HepG2 (cell line): ENCODE data around the gene NEURL1. TPM values are rescaled to one million over a fixed set of nuclear protein-coding genes. Genes with fewer than 3 reads are reported as not detected.
A peak's percentile ranks its signal among the peaks of the same experiment; 100 is the strongest.

Experiments used
- ARID3A ChIP-seq: IDR thresholded peaks from 2 replicates; pipeline ENCODE4 v1.6.1; 2012; ENCODE audit warnings: low read depth, low read length, improper control_type of control experiment
- ESRRA ChIP-seq: sonication (generic); formaldehyde crosslinking; IDR thresholded peaks from 2 replicates; pipeline ENCODE4 v1.5.1; 2020; ENCODE audit warnings: mild to moderate bottlenecking, low read depth, missing genetic modification reagents
- FOSL2 ChIP-seq: sonication (generic); formaldehyde crosslinking; IDR thresholded peaks from 2 replicates; pipeline ENCODE4 v1.4.0; 2020; ENCODE audit warnings: missing genetic modification reagents
- HDAC1 ChIP-seq: sonication (generic); formaldehyde crosslinking; IDR thresholded peaks from 2 replicates; pipeline ENCODE4 v1.5.1; 2020; ENCODE audit warnings: mild to moderate bottlenecking, missing genetic modification reagents
- HDAC2 ChIP-seq: sonication (generic); formaldehyde crosslinking; IDR thresholded peaks from 2 replicates; pipeline ENCODE4 v1.4.0; 2020; ENCODE audit warnings: missing genetic modification reagents
- HMGA1 ChIP-seq: sonication (generic); formaldehyde crosslinking; conservative IDR thresholded peaks from 2 replicates; pipeline ENCODE4 v1.4.0; 2020; ENCODE audit warnings: missing genetic modification reagents
- MAFK ChIP-seq, 2 experiments: IDR thresholded peaks in 1 of 2; conservative IDR thresholded peaks in 1 of 2; 2 replicates each; pipeline ENCODE4 v1.6.1; 2011; ENCODE audit warnings: improper control_type of control experiment in 2 of 2, low read length in 2 of 2
- MBD4 ChIP-seq: IDR thresholded peaks from 2 replicates; pipeline ENCODE4 v1.6.1; 2012; ENCODE audit warnings: low read length, inconsistent platforms, borderline replicate concordance
- MTF2 ChIP-seq: sonication (generic); formaldehyde crosslinking; IDR thresholded peaks from 2 replicates; pipeline ENCODE4 v1.5.0; 2020; ENCODE audit warnings: missing genetic modification reagents, borderline replicate concordance
- NR3C1 ChIP-seq: sonication (generic); formaldehyde crosslinking; IDR thresholded peaks from 2 replicates; pipeline ENCODE4 v1.4.0; 2020; ENCODE audit warnings: missing genetic modification reagents
- RARA ChIP-seq: IDR thresholded peaks from 2 replicates; pipeline ENCODE4 v1.6.1; 2016; ENCODE audit warnings: missing genetic modification reagents, missing compliant biosample characterization
- REST ChIP-seq, 2 experiments: IDR thresholded peaks; 2 replicates each; pipeline ENCODE4 v1.6.1; 2011 to 2012; ENCODE audit warnings: low read length in 2 of 2, borderline replicate concordance in 1 of 2, low read depth in 1 of 2, mild to moderate bottlenecking in 1 of 2, moderate library complexity in 1 of 2
- SATB2 ChIP-seq: sonication (generic); formaldehyde crosslinking; IDR thresholded peaks from 2 replicates; pipeline ENCODE4 v1.5.0; 2020; ENCODE audit warnings: missing genetic modification reagents
- TCF12 ChIP-seq, 2 experiments: fragments of 450-650 bp in 1 of 2; sonication (generic) in 1 of 2; formaldehyde crosslinking in 1 of 2; IDR thresholded peaks; 2 replicates each; pipeline versions ENCODE4 v1.6.1 to v1.8.0; 2017 to 2022; ENCODE audit warnings: antibody characterized with exemption in 1 of 2, mild to moderate bottlenecking in 1 of 2, missing genetic modification reagents in 1 of 2, moderate library complexity in 1 of 2
- TGIF2 ChIP-seq: IDR thresholded peaks from 2 replicates; pipeline ENCODE4 v1.6.1; 2016; ENCODE audit warnings: control low read depth, missing compliant biosample characterization
- YEATS2 ChIP-seq: sonication (generic); formaldehyde crosslinking; IDR thresholded peaks from 2 replicates; pipeline ENCODE4 v1.4.0; 2020; ENCODE audit warnings: missing genetic modification reagents, borderline replicate concordance
- polyA plus RNA-seq, 8 experiments: library from polyadenylated mRNA; depleted of rRNA in 3 of 8; stranded (reverse) in 7 of 8; unstranded in 1 of 8; fragments of >200 nt; fragmentation: Illumina TruSeq in 4 of 8; extraction: Trizol in 4 of 8; gene quantifications; 2 replicates each; pipeline versions ENCODE4 v1.2.1 to v1.2.3, GENCODE V29; 2011 to 2016; ENCODE audit warnings: low read depth in 4 of 8, missing spikeins in 1 of 8, mixed read lengths in 1 of 8; ENCODE audit not compliant: insufficient read depth in 1 of 8
- total RNA-seq, 5 experiments: library from RNA; depleted of rRNA; stranded (reverse); fragments of >200 nt; fragmentation: Illumina TruSeq; extraction: Trizol; gene quantifications; 2 replicates each; pipeline ENCODE4 v1.2.3, GENCODE V29; 2016; ENCODE audit warnings: low read depth in 1 of 5
- TF ChIP-seq, protein P1 (sequence below): sonication (generic); formaldehyde crosslinking; IDR thresholded peaks from 2 replicates; pipeline ENCODE4 v1.9.0; 2021; ENCODE audit warnings: missing genetic modification reagents, mild to moderate bottlenecking, borderline replicate concordance
- TF ChIP-seq, protein P2 (sequence below): sonication (generic); formaldehyde crosslinking; IDR thresholded peaks from 2 replicates; pipeline ENCODE4 v1.4.0; 2020; ENCODE audit warnings: missing genetic modification reagents
- TF ChIP-seq, protein P3 (sequence below): fragments of 450-650 bp; IDR thresholded peaks from 2 replicates; pipeline ENCODE4 v1.6.1; 2017

The NEURL1 gene
- total and polyA plus RNA-seq, 2 of the 13 experiments (the other 11 are each of a cell fraction or from before 2014, with no cell fraction given) = not detected

- TF ChIP-seq ESRRA = peak; percentile 37; the same call in 1 of the 2 replicates
- no peak for TF ChIP-seq HMGA1 (CRISPR knock-in tag)
- TF ChIP-seq, protein P1, sequence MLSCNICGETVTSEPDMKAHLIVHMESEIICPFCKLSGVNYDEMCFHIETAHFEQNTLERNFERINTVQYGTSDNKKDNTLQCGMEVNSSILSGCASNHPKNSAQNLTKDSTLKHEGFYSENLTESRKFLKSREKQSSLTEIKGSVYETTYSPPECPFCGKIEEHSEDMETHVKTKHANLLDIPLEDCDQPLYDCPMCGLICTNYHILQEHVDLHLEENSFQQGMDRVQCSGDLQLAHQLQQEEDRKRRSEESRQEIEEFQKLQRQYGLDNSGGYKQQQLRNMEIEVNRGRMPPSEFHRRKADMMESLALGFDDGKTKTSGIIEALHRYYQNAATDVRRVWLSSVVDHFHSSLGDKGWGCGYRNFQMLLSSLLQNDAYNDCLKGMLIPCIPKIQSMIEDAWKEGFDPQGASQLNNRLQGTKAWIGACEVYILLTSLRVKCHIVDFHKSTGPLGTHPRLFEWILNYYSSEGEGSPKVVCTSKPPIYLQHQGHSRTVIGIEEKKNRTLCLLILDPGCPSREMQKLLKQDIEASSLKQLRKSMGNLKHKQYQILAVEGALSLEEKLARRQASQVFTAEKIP (CRISPR knock-in tag) = no peak
- peak; percentile 69; the same call in 1 of the 2 replicates for TF ChIP-seq YEATS2 (CRISPR knock-in tag)
- TF ChIP-seq REST (IDR thresholded peaks at IDR 0.05; ENCODE audit: borderline replicate concordance in 1 of 2, low read depth in 1 of 2, low read length in 2 of 2) = no peak; a peak in 1 of 4 replicates
- peak; percentile 66; the same call in 1 of the 2 replicates for TF ChIP-seq HDAC1 (CRISPR knock-in tag)
- peak; percentile 85 for TF ChIP-seq RARA (CRISPR knock-in tag)
- TF ChIP-seq FOSL2 (CRISPR knock-in tag) = peak; percentile 100
- peak; percentile 39; the same call in 1 of the 2 replicates for TF ChIP-seq HDAC2 (CRISPR knock-in tag)
- peak; percentile 71 to 75 for TF ChIP-seq MAFK (conservative IDR thresholded peaks at IDR 0.05 in 1 of 2, IDR thresholded peaks at IDR 0.05 in 1 of 2; ENCODE audit: low read length in 2 of 2)
- TF ChIP-seq TGIF2 (CRISPR knock-in tag) = 0 out of 2 replicates have a peak, but pooled peaks have one; percentile 37
- TF ChIP-seq MTF2 (CRISPR knock-in tag) = no peak
- peak; percentile 71 for TF ChIP-seq ARID3A
- TF ChIP-seq NR3C1 (CRISPR knock-in tag) = no peak
- TF ChIP-seq, protein P2, sequence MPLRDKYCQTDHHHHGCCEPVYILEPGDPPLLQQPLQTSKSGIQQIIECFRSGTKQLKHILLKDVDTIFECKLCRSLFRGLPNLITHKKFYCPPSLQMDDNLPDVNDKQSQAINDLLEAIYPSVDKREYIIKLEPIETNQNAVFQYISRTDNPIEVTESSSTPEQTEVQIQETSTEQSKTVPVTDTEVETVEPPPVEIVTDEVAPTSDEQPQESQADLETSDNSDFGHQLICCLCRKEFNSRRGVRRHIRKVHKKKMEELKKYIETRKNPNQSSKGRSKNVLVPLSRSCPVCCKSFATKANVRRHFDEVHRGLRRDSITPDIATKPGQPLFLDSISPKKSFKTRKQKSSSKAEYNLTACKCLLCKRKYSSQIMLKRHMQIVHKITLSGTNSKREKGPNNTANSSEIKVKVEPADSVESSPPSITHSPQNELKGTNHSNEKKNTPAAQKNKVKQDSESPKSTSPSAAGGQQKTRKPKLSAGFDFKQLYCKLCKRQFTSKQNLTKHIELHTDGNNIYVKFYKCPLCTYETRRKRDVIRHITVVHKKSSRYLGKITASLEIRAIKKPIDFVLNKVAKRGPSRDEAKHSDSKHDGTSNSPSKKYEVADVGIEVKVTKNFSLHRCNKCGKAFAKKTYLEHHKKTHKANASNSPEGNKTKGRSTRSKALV (CRISPR knock-in tag) = 0 out of 2 replicates have a peak, but pooled peaks have one; percentile 62
- TF ChIP-seq SATB2 (CRISPR knock-in tag) = no peak
- TF ChIP-seq MBD4 = peak; percentile 62; the same call in 1 of the 2 replicates
- TF ChIP-seq, protein P3, sequence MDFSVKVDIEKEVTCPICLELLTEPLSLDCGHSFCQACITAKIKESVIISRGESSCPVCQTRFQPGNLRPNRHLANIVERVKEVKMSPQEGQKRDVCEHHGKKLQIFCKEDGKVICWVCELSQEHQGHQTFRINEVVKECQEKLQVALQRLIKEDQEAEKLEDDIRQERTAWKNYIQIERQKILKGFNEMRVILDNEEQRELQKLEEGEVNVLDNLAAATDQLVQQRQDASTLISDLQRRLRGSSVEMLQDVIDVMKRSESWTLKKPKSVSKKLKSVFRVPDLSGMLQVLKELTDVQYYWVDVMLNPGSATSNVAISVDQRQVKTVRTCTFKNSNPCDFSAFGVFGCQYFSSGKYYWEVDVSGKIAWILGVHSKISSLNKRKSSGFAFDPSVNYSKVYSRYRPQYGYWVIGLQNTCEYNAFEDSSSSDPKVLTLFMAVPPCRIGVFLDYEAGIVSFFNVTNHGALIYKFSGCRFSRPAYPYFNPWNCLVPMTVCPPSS = no peak
- no peak for TF ChIP-seq TCF12 (IDR thresholded peaks at IDR 0.05)
- TF ChIP-seq TCF12 (CRISPR knock-in tag; IDR thresholded peaks at IDR 0.05) = no peak
Measured at GRCh38 chr10:103504181-103504783, 10.8 kb downstream of the NEURL1 start (continued).
